ENCODE results near the gene MREG.

The MREG gene

DNA sequence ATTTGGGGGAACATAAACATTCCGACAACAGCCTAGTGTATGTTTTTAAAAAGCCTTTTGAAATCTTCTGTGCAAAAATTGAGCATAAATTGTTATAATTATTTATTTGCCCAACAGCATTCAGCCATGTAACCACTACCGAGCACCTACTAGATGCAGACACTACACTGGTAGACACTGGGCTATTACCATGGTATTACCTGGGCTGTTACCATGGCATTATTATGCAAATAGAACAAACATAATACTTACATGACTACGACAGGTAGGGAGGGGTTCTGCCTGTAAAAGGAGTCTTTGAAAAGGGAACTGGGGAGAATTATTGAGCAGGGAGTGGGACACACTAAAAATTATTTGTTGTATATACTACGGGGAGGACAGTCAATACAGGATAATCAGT lies 116.4 kb downstream of the MREG start:
- TF ChIP-seq, protein P1, sequence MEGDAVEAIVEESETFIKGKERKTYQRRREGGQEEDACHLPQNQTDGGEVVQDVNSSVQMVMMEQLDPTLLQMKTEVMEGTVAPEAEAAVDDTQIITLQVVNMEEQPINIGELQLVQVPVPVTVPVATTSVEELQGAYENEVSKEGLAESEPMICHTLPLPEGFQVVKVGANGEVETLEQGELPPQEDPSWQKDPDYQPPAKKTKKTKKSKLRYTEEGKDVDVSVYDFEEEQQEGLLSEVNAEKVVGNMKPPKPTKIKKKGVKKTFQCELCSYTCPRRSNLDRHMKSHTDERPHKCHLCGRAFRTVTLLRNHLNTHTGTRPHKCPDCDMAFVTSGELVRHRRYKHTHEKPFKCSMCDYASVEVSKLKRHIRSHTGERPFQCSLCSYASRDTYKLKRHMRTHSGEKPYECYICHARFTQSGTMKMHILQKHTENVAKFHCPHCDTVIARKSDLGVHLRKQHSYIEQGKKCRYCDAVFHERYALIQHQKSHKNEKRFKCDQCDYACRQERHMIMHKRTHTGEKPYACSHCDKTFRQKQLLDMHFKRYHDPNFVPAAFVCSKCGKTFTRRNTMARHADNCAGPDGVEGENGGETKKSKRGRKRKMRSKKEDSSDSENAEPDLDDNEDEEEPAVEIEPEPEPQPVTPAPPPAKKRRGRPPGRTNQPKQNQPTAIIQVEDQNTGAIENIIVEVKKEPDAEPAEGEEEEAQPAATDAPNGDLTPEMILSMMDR (conservative IDR thresholded peaks at IDR 0.05; ENCODE audit: low read length): no peak
- no peak for DNase-seq (ENCODE audit: low read depth)
- H3K4me3 ChIP-seq (ENCODE audit: low read length): no peak overlapping the region

- TF ChIP-seq, protein P1 (conservative IDR thresholded peaks at IDR 0.05; ENCODE audit: low read length): no peak
- DNase-seq (ENCODE audit: low read depth): no peak
- H3K4me3 ChIP-seq (ENCODE audit: low read length): no peak overlapping the region
Observed at GRCh38 chr2:215895330-215895729, 118.0 kb downstream of the MREG start.

Data from AG10803 (cell line).